HG03159 (cell line): ENCODE data around the gene SLC4A2.
"Not testable (repeated sequence)": the region's sequence is repeated elsewhere in the genome, so short reads cannot be mapped to it uniquely, and the experiment has no call there.

Source experiments
- ATAC-seq: cut with Tn5 transposase; IDR thresholded peaks from one replicate; pipeline ENCODE4 v1.9.1; 2021; ENCODE audit warnings: mild to moderate bottlenecking, moderate library complexity; ENCODE audit not compliant: unreplicated experiment

Gene SLC4A2, protein sequence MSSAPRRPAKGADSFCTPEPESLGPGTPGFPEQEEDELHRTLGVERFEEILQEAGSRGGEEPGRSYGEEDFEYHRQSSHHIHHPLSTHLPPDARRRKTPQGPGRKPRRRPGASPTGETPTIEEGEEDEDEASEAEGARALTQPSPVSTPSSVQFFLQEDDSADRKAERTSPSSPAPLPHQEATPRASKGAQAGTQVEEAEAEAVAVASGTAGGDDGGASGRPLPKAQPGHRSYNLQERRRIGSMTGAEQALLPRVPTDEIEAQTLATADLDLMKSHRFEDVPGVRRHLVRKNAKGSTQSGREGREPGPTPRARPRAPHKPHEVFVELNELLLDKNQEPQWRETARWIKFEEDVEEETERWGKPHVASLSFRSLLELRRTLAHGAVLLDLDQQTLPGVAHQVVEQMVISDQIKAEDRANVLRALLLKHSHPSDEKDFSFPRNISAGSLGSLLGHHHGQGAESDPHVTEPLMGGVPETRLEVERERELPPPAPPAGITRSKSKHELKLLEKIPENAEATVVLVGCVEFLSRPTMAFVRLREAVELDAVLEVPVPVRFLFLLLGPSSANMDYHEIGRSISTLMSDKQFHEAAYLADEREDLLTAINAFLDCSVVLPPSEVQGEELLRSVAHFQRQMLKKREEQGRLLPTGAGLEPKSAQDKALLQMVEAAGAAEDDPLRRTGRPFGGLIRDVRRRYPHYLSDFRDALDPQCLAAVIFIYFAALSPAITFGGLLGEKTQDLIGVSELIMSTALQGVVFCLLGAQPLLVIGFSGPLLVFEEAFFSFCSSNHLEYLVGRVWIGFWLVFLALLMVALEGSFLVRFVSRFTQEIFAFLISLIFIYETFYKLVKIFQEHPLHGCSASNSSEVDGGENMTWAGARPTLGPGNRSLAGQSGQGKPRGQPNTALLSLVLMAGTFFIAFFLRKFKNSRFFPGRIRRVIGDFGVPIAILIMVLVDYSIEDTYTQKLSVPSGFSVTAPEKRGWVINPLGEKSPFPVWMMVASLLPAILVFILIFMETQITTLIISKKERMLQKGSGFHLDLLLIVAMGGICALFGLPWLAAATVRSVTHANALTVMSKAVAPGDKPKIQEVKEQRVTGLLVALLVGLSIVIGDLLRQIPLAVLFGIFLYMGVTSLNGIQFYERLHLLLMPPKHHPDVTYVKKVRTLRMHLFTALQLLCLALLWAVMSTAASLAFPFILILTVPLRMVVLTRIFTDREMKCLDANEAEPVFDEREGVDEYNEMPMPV

DNA sequence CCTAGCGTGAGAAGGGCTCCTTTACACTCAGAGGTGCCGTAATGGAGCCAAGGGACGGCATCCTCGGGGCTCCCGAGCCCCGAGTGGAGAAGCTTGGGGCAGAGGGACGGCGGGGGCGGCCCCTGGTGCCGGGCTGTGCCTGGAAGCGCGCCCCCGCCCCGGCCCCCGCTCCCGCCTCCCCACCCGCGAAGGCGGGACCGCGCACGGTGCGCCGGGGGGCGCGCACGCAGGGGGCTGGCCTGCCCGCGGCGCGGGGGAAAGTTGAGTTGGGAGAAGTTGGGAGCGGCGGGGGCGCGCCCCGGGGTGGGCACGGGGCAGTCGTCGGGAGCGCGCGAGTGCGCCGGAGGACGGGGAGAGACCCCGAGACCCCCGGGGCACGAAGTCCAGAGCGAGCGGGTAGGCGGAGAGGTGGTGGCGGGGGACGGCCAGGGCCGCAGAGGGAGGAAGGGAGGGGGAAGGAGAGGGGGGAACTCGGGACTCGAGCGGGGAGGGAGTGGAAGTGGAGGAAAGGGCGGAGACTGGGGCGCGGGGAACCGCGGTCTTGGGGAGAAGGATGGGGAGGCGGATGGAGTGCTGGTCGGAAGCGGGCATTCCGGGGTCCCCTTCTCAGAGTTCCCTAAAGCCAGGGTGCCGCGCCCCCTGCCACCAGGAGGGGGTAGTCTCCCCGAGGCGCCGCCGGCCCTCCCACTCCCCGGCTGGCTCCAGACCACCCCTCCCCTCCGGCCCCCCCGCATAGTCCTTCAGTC lies at the start of gene SLC4A2:
SLC4A2 (plus strand) TSS at position 223 of the 746 bp plus-strand sequence. CDS start 2,399 bp downstream, outside the sequence.
- ATAC-seq, result peak; percentile 29

DNA sequence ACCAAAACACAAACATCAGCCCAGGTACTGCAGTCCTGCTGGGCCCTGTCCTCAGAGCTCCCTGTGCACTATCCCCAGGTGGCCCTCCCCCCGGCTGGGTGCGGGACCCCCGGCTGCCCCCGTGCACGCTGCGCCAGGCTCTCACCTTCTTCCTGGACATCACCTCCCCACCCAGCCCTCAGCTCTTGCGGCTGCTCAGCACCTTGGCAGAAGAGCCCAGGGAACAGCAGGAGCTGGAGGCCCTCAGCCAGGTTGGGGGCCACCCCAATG lies 49.4 kb upstream of the SLC4A2 start:
- no peak for ATAC-seq

DNA sequence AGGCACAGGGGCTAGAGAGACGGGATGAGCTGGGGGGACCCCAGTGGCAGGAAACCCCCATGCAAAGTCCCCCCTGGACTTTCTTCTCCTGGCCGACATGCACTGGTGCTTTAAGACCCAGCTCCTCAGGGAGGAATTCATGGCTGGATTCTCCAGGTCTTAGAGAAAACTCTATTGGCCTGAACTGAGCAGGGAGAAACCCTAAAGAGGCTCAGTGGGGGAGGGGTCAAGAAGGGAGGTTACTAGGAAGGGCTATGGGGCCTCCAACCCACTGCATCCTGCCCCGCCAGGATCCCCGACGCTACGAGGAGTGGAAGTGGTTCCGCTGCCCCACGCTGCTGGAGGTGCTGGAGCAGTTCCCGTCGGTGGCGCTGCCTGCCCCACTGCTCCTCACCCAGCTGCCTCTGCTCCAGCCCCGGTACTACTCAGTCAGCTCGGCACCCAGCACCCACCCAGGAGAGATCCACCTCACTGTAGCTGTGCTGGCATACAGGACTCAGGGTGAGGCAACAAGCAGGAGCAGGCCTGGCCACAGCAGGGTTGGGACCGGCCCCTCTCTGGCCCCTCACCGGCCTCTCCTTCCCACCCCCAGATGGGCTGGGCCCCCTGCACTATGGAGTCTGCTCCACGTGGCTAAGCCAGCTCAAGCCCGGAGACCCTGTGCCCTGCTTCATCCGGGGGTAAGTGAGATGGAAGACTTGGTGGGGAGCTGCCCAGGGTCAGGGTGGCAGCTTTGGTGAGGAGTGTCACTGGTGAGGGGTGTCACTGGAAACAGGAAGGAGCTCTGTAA lies 48.9 kb upstream of the SLC4A2 start:
- no peak for ATAC-seq

DNA sequence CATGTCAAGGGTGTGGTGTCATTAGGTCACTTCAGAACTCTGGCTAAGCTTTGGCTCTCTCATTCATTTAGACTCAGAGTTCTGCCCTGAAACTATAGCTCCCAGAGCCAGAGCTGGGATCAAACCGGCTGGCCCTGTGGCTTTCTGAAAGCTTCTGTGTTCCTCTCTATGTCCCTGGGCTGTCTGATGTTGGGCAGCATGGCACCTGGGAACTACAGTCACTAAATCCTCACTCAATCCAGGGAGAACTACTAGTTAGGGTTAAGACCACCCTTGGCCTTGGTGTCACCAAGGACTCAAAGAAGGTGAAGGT lies 48.3 kb upstream of the SLC4A2 start:
- ATAC-seq, result no peak

DNA sequence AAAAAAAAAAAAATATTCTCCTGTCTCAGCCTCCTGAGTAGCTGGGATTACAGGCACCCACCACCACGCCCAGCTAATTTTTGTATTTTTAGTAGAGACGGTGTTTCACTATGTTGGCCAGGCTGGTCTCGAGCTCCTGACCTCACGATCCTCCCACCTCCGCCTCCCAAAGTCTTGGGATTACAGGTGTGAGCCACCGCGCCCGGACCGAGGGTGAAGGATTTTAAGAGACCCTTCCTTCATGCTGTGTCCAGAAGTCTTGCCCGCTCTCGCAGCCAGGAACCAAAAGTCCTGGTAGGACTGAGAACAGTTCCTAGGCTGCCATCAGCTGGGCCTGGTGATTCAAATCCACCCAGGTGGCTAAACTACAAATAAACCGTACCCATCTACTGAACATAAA lies 47.8 kb upstream of the SLC4A2 start:
- not testable (repeated sequence) for ATAC-seq

DNA sequence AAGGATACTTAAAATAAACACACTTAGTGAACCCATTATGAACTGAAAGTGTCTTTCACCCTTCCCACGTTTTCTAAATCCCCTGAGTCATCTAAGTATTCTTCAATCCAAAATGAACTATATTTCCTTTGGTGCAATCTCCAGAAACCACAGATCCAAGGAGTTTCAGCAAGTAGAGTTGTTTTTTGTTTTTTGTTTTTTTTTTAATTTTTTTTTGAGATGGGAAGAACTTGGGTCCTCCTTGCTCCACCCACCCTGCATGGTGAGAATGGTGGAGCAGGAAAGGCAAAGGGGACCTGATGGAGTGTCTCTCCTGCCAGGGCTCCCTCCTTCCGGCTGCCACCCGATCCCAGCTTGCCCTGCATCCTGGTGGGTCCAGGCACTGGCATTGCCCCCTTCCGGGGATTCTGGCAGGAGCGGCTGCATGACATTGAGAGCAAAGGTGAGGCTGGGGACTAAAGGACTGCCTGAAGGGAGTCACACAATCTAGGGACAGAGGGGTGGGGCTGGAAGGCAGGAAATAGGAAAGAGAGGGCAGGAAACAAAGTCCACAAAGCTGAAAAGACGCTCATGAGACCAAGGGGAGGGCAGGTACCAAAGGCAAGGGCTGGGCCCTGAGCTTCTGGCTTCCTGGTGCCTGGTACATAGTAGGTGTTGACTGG lies 47.2 kb upstream of the SLC4A2 start:
- ATAC-seq, result no peak

DNA sequence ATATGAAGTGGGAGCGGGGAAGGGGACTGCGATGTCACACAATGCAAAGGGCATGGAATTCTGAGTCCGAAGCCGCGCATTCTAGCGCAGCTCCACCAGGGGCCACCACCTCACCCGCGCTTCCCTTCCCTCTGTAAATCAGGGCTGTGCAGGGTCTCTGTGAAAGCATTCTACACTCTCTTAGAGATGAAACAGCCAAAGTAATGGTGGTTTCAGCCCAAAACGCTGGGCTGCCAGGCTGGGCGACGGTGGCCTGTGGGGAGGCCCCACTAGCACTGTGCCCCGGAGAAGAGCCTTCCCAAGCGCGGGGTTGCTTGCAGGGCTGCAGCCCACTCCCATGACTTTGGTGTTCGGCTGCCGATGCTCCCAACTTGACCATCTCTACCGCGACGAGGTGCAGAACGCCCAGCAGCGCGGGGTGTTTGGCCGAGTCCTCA lies 46.5 kb upstream of the SLC4A2 start:
- no peak for ATAC-seq

DNA sequence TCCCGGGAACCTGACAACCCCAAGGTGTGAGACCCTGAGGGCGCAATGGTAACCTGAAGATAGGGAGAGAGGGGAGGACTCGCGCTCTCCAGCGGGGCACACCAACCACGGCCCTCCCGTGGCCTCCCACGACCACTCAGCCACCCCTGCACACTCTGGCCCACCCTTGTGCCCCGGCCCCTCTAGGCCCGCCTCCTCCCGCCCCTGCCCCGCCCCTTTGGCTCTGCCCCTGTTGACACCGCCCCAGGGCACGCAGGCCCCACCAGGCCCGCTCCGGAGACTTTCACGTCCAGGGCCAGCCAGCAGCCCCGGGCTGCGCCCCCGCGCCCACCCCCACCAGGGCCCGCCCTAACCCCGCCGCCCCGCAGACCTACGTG lies 46.0 kb upstream of the SLC4A2 start:
- no peak for ATAC-seq

DNA sequence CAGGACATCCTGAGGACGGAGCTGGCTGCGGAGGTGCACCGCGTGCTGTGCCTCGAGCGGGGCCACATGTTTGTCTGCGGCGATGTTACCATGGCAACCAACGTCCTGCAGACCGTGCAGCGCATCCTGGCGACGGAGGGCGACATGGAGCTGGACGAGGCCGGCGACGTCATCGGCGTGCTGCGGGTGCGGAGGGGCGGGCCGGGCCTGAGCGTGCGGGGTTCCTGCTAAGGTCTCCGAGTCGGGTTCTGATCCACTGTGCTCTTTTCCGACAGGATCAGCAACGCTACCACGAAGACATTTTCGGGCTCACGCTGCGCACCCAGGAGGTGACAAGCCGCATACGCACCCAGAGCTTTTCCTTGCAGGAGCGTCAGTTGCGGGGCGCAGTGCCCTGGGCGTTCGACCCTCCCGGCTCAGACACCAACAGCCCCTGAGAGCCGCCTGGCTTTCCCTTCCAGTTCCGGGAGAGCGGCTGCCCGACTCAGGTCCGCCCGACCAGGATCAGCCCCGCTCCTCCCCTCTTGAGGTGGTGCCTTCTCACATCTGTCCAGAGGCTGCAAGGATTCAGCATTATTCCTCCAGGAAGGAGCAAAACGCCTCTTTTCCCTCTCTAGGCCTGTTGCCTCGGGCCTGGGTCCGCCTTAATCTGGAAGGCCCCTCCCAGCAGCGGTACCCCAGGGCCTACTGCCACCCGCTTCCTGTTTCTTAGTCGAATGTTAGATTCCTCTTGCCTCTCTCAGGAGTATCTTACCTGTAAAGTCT lies 45.5 kb upstream of the SLC4A2 start:
- ATAC-seq, result no peak

DNA sequence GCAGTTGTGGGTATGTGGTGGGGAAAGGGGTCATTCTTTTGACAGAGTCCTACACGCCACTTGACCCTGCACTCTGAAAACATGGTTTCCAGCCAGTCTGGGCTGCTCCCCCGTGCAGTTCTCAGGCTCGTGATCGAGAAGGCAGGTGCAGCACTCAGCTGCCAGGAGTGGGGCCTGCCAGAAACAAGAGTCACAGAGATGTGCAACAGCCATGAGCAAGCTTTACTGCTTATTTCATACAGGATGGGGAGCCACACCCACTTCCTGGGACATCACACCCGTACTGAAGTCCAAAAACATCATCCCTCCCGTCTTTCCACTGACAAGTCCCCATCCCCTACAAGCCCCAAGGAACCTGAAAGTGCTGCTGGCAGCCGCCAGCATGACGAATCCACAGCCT lies 44.4 kb upstream of the SLC4A2 start:
- ATAC-seq, result no peak

DNA sequence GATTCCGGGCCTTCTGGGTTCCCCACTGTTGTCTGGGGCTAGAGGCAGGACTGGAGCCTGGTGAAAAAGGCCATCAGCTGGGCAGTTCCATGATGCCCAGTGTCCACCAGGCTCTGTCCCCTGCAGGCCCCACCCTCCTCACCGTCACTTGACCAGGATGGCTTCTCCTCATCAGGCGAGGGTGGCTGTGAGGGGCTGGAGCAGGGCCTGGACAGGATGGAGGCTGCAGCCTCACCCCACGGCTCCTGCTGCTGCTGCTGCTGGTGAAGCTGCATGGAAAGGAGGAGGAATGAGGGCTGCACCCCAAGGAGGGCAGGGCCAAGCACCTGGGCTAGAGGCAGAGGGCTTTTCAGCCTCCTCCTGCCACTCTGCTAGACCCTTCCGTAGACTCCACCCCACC lies 43.4 kb upstream of the SLC4A2 start:
- no peak for ATAC-seq

DNA sequence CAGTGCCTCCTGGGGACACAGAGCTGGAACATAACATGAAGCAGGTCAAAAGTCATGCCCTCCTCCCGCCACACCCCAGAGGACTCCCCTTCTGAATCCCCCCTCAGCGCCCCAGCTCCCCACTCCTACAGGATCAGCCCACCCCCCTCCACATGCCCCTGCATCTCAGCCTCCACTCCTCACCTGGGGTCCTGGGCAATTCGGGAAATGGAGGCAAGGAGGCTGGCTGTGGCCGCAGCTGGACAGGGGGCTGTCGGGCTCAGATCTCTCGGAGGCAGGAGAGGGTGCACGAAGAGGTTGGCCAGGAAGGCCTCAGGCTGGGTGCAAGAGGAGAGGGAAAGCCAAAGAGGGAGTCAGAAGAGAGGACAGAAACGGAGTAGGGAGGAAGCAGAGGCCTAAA lies 42.9 kb upstream of the SLC4A2 start:
- ATAC-seq, result no peak

DNA sequence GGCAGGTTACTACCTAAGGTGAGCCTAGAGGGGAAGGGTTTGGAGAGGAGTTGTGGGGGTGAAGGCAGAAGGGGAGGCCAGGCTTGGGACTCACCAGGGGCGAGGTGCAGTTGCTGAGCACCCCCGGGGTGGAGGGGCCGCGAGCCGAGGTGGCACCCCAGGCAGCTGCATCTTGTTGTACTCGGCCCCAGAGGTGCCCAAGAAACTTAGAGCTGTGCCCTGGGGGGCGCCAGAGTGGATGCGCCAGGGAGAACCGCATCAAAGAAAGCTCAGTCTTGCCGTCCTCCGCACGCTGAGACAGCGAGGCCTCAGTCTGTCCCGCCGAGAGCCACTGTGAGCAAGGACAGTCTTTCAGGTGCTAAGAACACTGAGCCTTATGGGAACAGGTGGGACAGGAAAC lies 42.4 kb upstream of the SLC4A2 start:
- ATAC-seq, result no peak

DNA sequence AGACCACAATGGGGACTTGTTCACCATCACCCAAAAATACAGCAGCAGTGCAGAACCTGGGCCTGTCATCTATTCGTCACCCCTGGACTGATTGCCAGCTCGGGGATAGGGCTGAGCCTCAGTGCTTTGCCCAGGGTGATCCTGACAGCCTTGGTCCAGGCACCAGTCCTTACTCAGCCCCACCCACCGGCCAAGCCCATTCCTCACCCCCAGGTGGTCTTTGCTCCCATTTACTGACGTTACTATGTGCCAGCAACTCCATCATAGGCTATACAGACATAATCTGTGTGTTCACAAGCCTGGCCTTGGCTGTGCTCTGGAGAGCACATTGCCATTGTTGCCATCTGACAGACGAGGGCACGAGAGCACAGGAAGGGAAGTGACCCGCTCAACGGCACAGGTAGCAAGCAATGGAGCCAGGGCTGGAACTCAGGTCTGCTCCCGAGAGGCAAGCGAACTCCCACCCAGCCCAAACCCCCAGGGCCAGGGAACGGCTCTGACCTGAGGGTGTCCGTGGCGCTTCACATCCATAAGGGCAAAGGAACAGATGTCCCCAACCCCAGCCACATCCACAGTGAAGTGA lies 41.9 kb upstream of the SLC4A2 start:
- no peak for ATAC-seq

DNA sequence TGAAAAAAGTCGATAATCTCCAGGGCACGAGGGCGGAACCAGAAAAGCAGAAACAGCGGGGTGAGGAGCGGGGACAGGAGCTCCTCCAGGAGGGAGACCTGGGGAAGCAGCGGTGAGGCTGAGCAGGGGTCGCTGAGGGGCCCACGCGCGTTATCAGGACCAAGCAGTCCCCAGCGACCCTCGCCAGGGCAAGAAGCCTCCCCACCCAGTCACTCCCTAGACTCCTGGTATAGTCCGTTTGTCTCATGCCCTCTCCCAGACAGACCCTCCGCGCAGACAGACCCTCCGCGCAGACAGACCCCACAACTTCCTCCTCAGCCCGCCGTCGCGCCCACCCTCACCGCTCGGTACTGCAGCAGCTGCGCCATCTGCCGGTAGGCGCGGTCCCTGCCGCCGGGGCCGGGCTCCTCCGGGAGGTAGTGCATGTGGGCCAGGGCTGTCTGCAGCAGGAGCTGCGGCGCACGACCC lies 41.4 kb upstream of the SLC4A2 start:
- peak; percentile 46 for ATAC-seq

DNA sequence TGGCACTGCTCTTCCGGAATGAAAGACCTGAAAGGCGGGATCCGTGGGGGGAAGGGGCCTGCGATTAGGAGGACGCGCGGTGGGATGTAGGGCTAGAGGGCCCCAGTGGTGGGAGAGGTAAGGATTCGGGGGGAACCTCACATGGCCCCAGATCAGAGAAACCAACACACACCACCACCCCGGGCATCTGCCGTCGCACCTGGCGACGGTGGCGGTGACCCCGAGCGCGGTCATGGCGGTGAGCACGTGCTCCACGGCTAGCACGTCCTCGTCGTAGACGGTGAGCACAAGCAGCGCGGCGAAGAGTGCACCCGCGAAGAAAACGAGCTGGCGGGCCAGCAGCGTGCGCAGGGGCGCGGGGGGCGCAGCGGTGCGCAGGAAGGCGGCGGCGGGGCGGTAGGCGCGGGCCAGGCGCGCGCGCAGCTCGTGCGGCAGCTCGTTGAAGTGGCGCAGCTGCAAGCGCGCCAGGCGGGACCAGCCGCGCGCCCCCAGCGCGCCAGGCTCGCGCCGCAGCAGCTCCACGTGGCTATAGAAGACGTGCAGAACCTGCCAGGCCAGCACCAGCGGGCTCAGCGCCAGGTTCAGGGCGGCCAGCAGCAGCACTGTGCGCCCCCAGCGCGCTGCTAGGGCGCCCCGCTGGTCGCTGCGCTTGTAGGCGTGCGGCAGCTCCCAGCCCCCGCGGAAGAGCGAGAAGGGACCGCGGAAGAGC lies 40.8 kb upstream of the SLC4A2 start:
- ATAC-seq, result no peak

DNA sequence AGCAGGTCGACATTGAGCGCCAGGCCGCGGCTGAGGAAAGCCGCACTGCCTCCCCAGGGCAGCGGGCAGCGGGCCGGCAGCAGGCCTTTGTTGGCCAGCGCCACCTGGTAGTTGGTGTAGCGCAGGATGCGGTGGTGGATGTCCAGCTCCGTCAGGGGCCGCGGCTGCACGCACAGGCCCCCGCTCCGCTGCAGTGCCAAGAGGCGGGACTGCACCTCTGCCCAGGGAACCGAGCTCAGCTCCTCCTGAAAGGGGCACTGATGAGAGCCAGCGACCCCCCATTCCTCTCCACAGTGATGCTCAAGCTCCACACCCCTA lies 40.3 kb upstream of the SLC4A2 start:
- ATAC-seq, result no peak

DNA sequence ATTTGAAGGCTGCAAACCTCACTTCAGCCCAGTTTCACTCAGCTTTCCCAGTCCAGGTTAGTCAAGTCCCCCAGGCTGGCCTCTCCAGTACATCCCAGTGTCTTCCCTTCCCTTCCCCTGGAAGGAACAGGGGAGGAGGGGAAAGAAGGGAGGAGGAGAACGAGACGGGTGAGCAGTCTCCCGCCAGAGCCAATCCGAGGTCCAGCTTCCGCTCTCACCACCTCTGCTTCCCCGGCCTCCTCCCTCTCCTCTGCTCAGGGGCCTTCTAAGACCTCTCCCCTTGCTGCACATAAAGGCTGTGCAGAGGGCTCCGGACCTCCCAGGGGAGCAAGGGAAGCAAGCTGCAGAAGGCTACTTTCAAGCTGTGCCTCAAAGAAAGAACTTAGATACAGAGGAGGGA lies 39.2 kb upstream of the SLC4A2 start:
- ATAC-seq, result no peak
